H9 (cell line): ENCODE results near the gene STK32B. TPM values are rescaled to one million over a fixed set of nuclear protein-coding genes. Genes with fewer than 3 reads are reported as not detected.

Experiments used
- DNase-seq: peaks from one replicate; pipeline ENCODE4 v3.0.0-alpha.2; 2017
- H2AFZ ChIP-seq: one replicate; pipeline ENCODE4 v1.6.1; 2013; ENCODE audit warnings: mild to moderate bottlenecking, low read length, control low read depth, moderate library complexity
- H2AK5ac ChIP-seq: 2 replicates; pipeline ENCODE4 v1.6.1; 2013; ENCODE audit warnings: low read length, control low read depth, mixed read lengths; ENCODE audit not compliant: insufficient read length
- H2BK120ac ChIP-seq: one replicate; pipeline ENCODE4 v1.6.1; 2013; ENCODE audit warnings: low read depth, mild to moderate bottlenecking, low read length, control low read depth, inconsistent platforms; ENCODE audit not compliant: poor library complexity, severe bottlenecking
- H2BK12ac ChIP-seq: 2 replicates; pipeline ENCODE4 v1.6.1; 2013; ENCODE audit warnings: low read length, control low read depth, mixed read lengths, low read depth; ENCODE audit not compliant: insufficient read length
- H2BK15ac ChIP-seq: 2 replicates; pipeline ENCODE4 v1.6.1; 2013; ENCODE audit warnings: low read depth, low read length, control low read depth
- H2BK20ac ChIP-seq: one replicate; pipeline ENCODE4 v1.6.1; 2013; ENCODE audit warnings: low read depth, mild to moderate bottlenecking, low read length, control low read depth, inconsistent platforms; ENCODE audit not compliant: poor library complexity, severe bottlenecking
- H2BK5ac ChIP-seq: 2 replicates; pipeline ENCODE4 v1.6.1; 2013; ENCODE audit warnings: low read length, control low read depth, mixed read lengths; ENCODE audit not compliant: insufficient read length
- H3K14ac ChIP-seq: 2 replicates; pipeline ENCODE4 v1.6.1; 2013; ENCODE audit warnings: low read length, control low read depth; ENCODE audit not compliant: insufficient read depth
- H3K18ac ChIP-seq: 2 replicates; pipeline ENCODE4 v1.6.1; 2013; ENCODE audit warnings: low read depth, mild to moderate bottlenecking, mixed read lengths, low read length, control low read depth; ENCODE audit not compliant: insufficient read length
- H3K23ac ChIP-seq: 2 replicates; pipeline ENCODE4 v1.6.1; 2013; ENCODE audit warnings: low read length, control low read depth, mixed read lengths, low read depth; ENCODE audit not compliant: insufficient read length
- H3K23me2 ChIP-seq: 2 replicates; pipeline ENCODE4 v1.6.1; 2013; ENCODE audit warnings: low read depth, mild to moderate bottlenecking, mixed read lengths, low read length, control low read depth; ENCODE audit not compliant: insufficient read length, poor library complexity, severe bottlenecking
- H3K27ac ChIP-seq: 2 replicates; pipeline ENCODE4 v1.5.1; 2013; ENCODE audit warnings: low read length, control low read depth, mixed read lengths, low read depth; ENCODE audit not compliant: insufficient read length
- H3K27me3 ChIP-seq: 2 replicates; pipeline ENCODE4 v1.6.1; 2013; ENCODE audit warnings: low read length, control low read depth, inconsistent platforms; ENCODE audit not compliant: insufficient read depth
- H3K4ac ChIP-seq: 2 replicates; pipeline ENCODE4 v1.6.1; 2013; ENCODE audit warnings: low read depth, mild to moderate bottlenecking, control low read depth, inconsistent platforms, low read length, moderate library complexity
- H3K4me1 ChIP-seq: 2 replicates; pipeline ENCODE4 v1.6.1; 2013; ENCODE audit warnings: low read length, control low read depth, inconsistent platforms; ENCODE audit not compliant: insufficient read depth
- H3K4me2 ChIP-seq: 2 replicates; pipeline ENCODE4 v1.6.1; 2013; ENCODE audit warnings: low read length, control low read depth, mixed read lengths; ENCODE audit not compliant: insufficient read length, insufficient read depth
- H3K56ac ChIP-seq: 2 replicates; pipeline ENCODE4 v1.6.1; 2013; ENCODE audit warnings: low read depth, mild to moderate bottlenecking, mixed read lengths, low read length, control low read depth; ENCODE audit not compliant: insufficient read length
- H3K79me1 ChIP-seq: 2 replicates; pipeline ENCODE4 v1.6.1; 2013; ENCODE audit warnings: low read depth, mild to moderate bottlenecking, moderate library complexity, low read length, control low read depth, inconsistent platforms; ENCODE audit not compliant: insufficient read depth, poor library complexity, severe bottlenecking
- H3K79me2 ChIP-seq: 2 replicates; pipeline ENCODE4 v1.6.1; 2013; ENCODE audit warnings: low read length, control low read depth, inconsistent platforms; ENCODE audit not compliant: insufficient read depth
- H3K9ac ChIP-seq: 2 replicates; pipeline ENCODE4 v1.6.1; 2013; ENCODE audit warnings: low read length, control low read depth, mixed read lengths; ENCODE audit not compliant: insufficient read length; ENCODE audit errors: extremely low read depth
- H3K9me3 ChIP-seq: one replicate; pipeline ENCODE4 v1.6.1; 2013; ENCODE audit warnings: low read depth, low read length, inconsistent platforms; ENCODE audit not compliant: control insufficient read depth
- H3T11ph ChIP-seq: one replicate; pipeline ENCODE4 v1.6.1; 2013; ENCODE audit warnings: mild to moderate bottlenecking, low read length, control low read depth, inconsistent platforms
- H4K20me1 ChIP-seq: one replicate; pipeline ENCODE4 v1.6.1; 2013; ENCODE audit not compliant: control insufficient read depth, insufficient read length, insufficient read depth
- H4K5ac ChIP-seq: 2 replicates; pipeline ENCODE4 v1.6.1; 2013; ENCODE audit warnings: low read depth, mild to moderate bottlenecking, mixed read lengths, low read length, control low read depth; ENCODE audit not compliant: insufficient read length
- H4K8ac ChIP-seq: replicated peaks from 2 replicates; pipeline ENCODE4 v1.6.1; 2013; ENCODE audit warnings: low read length, control low read depth, mixed read lengths, low read depth; ENCODE audit not compliant: insufficient read length
- H4K91ac ChIP-seq: 2 replicates; pipeline ENCODE4 v1.6.1; 2013; ENCODE audit warnings: low read depth, mild to moderate bottlenecking, moderate library complexity, mixed read lengths, low read length, control low read depth; ENCODE audit not compliant: insufficient read length
- H3K27ac Mint-ChIP-seq, 3 experiments: 2 replicates in 2 of 3; 3 replicates in 1 of 3; pipeline ENCODE4 v1.8.0; 2020 to 2021; ENCODE audit warnings: mixed read lengths in 3 of 3, mild to moderate bottlenecking in 1 of 3, moderate library complexity in 1 of 3
- H3K27me3 Mint-ChIP-seq: 2 replicates; pipeline ENCODE4 v1.8.0; 2021; ENCODE audit warnings: low read depth, mild to moderate bottlenecking, moderate library complexity, mixed read lengths
- H3K36me3 Mint-ChIP-seq, 3 experiments: 2 replicates in 2 of 3; 3 replicates in 1 of 3; pipeline ENCODE4 v1.8.0; 2020 to 2021; ENCODE audit warnings: low read depth in 3 of 3, mixed read lengths in 3 of 3; ENCODE audit not compliant: insufficient read depth in 1 of 3
- H3K4me1 Mint-ChIP-seq, 2 experiments: 2 replicates each; pipeline ENCODE4 v1.8.0; 2020; ENCODE audit warnings: mixed read lengths in 2 of 2
- H3K4me3 Mint-ChIP-seq, 2 experiments: 2 replicates in 1 of 2; 3 replicates in 1 of 2; pipeline ENCODE4 v1.8.0; 2020 to 2021; ENCODE audit warnings: mild to moderate bottlenecking in 2 of 2, mixed read lengths in 2 of 2, moderate library complexity in 1 of 2
- H3K9me3 Mint-ChIP-seq, 2 experiments: 2 replicates in 1 of 2; 3 replicates in 1 of 2; pipeline ENCODE4 v1.8.0; 2020; ENCODE audit warnings: mild to moderate bottlenecking in 2 of 2, mixed read lengths in 2 of 2, moderate library complexity in 1 of 2
- CTCF ChIP-seq: fragments of 200-600 bp; sonication (generic); conservative IDR thresholded peaks from 3 replicates; pipeline ENCODE4 v1.8.0; 2021; ENCODE audit warnings: antibody characterized with exemption, mild to moderate bottlenecking
- WGBS: extraction: QIAGEN DNeasy Blood & Tissue Kit; methylation state at CpG from one replicate; pipeline ENCODE4 v1.1.7; 2013; ENCODE audit warnings: missing lambda C conversion rate, low lambda C conversion rate, mixed read lengths; ENCODE audit not compliant: insufficient read length; ENCODE audit errors: extremely low coverage; 5-methylcytosine and 5-hydroxymethylcytosine counted together
- total RNA-seq: library from RNA; stranded (reverse); gene quantifications from 2 replicates; pipeline ENCODE4 v1.2.1, GENCODE V29; 2021

STK32B gene
- total RNA-seq, 1 experiment from 2014 or later, result 1.0 TPM

GRCh38 chr4:5526080-5526846 is 475.0 kb downstream of the STK32B start:
- Mint-ChIP-seq H3K27me3 (no peaks in the 10 kb centered on the region), H3K9me3 (peaks cover 3 to 4% of the 10 kb centered on the region in 2 experiments; a peak in 2 of 5 replicates), H3K36me3 (peaks cover 0 to 3% (median 0%) of the 10 kb centered on the region in 3 experiments; a peak in 1 of 7 replicates), H3K4me1 (peaks cover 10 to 14% of the 10 kb centered on the region in 2 experiments), H3K4me3 (no peak overlapping the region), H3K27ac (no peak overlapping the region)
- Histone ChIP-seq H2AK5ac (no peak overlapping the region), H2BK15ac (no peak overlapping the region), H2BK20ac (no peak overlapping the region), H3K27me3 (no peaks in the 10 kb centered on the region), H3T11ph (no peak overlapping the region), H2BK120ac (no peak overlapping the region), H3K79me1 (no peaks in the 10 kb centered on the region), H2AFZ (no peak overlapping the region), H3K9me3 (no peaks in the 10 kb centered on the region), H3K27ac (no peak overlapping the region), H4K8ac (no peak overlapping the region), H2BK12ac (no peak overlapping the region), H3K18ac (no peak overlapping the region), H3K4me2 (no peak overlapping the region), H3K9ac (no peak overlapping the region), H3K14ac (no peak overlapping the region), H3K4ac (no peak overlapping the region), H3K23ac (no peak overlapping the region), H4K20me1 (no peaks in the 10 kb centered on the region), H3K56ac (no peak overlapping the region), H3K79me2 (no peaks in the 10 kb centered on the region), H4K5ac (no peak overlapping the region), H3K23me2 (no peaks in the 10 kb centered on the region), H2BK5ac (no peak overlapping the region), H3K4me1 (no peaks in the 10 kb centered on the region), H4K91ac (no peak overlapping the region)
- WGBS, result no CpG with 5 or more reads among the region's 3 CpGs
- no peak for DNase-seq
- no peak for TF ChIP-seq CTCF
